UCSD-AML1 (cell line): Measurements from ENCODE around the gene GHRHR.

Source experiments
- DNase-seq: peaks from one replicate; lab custom pipeline; 2025; ENCODE audit not compliant: unreplicated experiment; lab: John Stamatoyannopoulos, UW

GHRHR gene

DNA sequence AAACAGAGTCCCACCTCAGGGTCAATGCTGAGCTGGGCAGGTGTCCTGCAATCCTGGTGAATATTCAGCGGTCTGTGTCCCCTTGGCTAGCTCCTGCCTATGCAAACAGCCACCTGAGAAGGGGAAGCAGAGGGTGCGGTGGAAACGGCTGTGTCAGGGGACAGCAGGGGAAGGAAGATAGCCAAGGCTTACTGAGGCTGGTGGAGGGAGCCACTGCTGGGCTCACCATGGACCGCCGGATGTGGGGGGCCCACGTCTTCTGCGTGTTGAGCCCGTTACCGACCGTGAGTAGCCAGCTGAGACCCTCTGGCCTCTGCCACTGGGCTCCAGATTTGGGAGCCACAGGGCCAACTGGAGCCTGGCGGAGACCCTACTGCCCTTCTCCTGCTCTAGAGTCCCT, at the start of gene GHRHR:
Gene GHRHR, plus strand, starts transcription at position 112 of the 400 bp plus-strand sequence. Its CDS starts 116 bp downstream, at position 228.
- no peak for DNase-seq

DNA sequence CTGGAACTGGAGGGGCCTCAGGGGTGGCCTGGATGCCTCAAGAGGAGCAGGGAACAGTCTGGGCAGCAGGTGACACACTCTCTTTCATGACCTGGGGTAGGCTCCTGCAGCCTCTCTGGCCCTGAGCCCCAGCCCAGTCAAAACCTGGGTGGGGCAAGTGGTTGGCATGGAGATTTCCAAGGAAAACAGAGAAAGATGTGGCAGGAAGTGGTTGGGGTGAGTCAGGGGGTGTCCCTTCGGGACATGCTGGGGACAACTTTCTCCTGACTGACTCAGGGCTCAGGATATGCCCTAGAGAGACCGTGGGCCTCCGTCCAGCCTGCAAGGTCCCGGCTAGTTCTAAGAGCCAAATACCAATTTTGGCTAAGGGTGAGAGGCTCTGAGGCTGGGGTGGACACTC, 49.2 kb upstream of the GHRHR start:
- no peak for DNase-seq

DNA sequence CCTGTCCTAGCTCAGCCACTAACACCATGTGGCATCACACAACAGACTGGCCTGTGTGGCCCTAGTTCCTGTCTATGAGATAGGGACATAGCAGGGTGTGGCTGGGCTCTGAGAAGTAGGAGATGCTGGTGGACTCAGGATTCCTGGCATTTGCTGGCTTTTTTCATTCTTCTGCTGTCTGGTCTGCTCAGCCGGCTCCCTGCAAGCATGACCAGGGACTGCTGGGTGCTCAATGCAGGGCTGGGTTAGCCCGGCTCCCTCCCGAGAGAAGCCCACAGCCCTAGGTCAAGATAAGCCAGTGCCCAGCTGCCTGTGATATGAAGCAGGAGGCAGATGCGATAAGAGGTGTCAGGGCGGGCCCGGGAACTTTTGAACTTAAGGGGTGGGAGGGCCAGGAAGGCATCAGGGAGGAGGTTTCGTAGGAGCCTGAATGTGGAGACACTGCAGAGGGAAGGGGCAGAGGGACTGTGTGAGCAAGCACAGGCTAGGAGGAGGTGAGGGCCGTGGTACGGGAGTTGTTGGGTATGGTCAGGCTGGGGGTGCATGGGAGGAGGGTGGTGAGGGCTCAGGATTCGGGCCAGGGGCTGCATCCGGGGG, 48.6 kb upstream of the GHRHR start:
- no peak for DNase-seq

DNA sequence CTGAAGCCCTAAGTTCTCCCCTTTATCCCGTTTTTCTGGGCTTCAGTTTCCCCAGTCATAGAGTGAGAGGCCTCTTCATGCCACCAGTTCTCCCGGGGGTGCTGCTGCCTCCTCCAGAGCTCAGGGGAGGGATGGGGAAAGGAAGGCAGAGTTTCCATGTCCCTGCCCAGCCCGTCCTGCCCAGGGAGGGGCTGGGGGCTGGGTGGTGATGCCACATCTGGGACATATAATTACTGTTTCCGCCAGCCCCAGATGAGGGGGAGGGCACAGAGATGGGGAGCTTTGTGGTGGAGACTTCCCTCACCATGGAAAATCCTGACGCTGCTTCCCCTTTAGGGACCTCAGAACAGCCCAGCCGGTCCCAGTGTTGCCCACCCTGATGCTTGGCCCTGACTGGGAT, 48.0 kb upstream of the GHRHR start:
- DNase-seq: peak; percentile 10

DNA sequence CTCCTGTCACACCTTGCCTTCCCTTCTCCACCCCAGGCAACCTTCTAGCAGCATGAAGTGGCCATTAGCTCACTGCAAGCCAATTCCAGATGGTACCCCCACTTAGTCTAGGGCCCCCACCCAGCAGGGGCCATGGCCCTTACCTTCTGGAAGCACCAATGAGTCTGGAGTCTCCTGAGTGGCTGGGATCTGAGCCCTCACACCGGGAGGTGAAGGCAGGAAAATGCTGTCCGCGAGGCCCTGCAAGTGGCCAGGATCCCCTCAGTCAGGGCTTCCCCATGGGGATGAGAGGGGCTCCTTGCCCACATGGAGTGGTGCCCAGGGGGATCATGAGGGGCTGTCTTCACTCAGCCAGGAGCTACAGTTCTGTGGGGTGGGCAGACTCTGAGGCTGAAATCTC, 47.5 kb upstream of the GHRHR start:
- DNase-seq: no peak

DNA sequence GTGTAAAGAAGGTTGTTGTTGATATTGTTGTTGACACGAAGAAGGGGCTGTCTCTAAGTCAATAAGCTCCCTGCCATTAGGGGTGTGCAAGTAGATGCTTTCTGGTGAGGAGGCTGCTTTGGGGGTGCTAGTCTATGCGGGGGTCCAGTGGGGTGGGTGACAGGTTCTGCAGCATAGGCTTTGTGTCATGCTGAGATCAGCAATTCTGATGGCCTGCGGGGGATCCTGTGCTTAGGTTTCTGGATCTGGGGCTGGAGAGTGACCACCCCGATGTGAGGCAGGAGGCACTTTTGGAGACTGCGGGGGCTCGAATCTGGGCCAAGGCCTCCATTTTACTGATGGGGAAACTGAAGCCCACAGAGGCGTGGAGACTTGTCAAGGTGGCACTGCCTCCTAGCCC, 47.0 kb upstream of the GHRHR start:
- no peak for DNase-seq

DNA sequence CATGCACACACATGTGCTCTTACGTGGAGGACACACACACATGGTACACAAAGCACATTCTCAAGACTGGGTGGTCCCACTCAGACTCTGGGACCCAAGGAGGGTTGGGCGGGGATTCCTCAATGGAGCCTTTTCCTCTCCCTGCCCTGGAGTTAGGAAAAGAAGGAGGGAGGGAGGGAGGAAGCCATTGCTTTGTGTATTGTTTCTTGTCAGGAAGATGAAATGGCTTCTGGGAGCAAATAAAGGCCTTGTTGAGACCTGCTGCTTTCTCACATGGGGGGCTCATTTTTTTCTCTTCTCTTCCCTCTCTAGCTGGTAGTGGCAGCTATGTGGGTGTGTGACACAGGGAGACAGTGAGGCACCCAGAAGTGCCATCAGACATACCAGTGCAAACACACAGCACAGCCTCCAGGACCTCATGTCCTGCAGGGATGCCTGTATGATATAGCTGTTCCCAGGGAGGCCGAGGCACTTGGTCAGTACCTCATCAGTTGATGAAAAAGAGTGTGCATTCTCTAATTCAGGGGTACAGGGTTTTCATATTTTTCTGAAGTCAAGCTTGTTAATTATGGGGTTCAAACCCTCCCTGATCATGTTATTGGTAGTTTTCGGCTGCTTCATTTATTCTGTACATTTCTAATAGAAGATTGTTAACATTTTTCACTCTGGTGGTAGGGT, 46.4 kb upstream of the GHRHR start:
- no peak for DNase-seq

DNA sequence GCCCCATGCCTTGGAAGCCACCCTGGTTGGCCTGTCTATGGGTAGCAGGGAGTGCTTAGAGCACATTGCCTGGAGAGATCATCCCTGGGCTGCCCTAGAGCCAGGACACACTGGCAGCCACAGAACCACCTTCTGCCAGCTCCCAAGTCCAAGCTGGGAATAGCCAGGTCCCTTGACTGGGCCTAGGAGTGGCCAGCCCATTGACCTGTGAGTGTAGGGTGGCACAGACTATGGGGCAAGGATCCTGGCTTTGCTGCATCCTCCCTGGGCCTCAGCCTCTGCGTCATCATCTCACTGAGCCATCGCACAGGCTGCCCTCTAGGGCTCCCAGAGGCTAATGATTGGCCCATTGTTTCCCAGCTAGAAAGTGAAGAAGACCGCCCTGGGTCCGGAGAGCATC, 45.1 kb upstream of the GHRHR start:
- DNase-seq: no peak

DNA sequence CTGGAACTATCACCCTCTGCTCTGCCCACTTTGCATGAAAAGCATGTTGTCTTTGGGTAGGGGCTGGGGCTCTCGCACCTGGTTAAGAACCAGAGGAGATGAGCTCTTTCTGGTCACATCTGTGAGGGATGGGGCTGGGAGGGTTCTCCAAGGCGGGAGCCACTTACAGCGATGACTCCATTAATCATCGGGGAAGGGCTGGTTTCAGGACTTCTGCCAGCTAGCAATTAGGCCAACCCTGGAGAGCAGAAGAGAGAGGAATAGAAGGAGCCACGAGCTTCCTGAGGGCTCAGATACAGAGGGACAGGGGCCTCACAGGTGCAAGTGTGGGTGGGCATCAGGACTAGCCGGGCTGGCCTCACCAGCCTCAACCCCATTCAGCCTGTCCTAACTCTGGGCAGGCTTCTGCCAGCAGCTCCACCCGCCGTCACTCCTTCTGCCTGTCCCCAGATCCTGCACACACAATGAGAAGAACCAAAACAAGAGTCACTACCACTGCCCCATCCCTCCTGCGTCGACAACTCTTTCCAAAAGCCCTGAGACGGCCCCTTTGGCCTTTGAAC, 43.7 kb upstream of the GHRHR start:
- DNase-seq: no peak

DNA sequence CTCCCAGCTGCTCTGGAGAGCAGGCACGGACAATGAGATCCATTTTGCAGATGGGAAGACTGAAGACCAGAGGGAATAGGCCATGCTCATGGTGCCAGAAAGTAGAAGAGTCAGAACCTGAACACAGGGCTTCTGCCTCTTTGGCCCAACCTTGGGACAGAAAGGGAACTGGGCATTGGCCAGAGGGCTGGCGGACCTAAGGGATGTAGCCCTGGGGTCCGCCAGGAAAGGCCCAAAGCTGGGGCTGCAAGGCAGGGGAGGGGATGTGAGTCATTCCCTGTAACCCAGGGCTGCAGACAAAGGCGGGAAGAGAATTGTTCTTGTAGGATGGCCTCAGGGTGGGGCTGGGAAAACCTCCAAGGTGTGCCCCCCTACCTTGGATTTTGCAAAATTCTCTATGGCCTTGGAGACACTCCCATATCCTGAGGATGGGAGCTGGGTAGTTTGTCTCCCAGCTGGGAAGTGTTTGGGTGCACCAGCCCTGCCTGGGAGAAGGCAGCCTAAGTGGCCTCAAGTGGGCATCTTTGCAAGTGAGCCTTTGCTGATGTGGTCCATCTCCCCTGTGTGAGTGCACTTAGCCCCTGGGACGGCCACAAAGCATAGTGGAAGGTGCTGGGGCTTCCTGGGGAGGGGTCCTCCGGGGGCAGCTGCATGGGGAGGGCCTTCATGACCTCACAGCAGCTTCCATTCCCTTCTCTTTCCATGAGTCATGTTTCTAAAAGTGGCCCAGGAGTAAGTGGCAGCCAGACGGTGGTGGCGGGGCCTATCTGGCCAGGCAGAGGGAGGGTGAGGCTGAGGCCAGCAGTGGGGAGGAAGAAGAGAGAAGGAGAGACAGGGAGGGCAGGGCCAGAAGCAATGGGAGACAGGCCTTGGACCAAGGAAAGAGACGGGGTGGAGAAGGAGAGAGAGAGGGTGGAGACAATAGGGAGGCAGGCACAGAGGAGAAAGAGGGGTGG, 42.9 kb upstream of the GHRHR start:
- no peak for DNase-seq

DNA sequence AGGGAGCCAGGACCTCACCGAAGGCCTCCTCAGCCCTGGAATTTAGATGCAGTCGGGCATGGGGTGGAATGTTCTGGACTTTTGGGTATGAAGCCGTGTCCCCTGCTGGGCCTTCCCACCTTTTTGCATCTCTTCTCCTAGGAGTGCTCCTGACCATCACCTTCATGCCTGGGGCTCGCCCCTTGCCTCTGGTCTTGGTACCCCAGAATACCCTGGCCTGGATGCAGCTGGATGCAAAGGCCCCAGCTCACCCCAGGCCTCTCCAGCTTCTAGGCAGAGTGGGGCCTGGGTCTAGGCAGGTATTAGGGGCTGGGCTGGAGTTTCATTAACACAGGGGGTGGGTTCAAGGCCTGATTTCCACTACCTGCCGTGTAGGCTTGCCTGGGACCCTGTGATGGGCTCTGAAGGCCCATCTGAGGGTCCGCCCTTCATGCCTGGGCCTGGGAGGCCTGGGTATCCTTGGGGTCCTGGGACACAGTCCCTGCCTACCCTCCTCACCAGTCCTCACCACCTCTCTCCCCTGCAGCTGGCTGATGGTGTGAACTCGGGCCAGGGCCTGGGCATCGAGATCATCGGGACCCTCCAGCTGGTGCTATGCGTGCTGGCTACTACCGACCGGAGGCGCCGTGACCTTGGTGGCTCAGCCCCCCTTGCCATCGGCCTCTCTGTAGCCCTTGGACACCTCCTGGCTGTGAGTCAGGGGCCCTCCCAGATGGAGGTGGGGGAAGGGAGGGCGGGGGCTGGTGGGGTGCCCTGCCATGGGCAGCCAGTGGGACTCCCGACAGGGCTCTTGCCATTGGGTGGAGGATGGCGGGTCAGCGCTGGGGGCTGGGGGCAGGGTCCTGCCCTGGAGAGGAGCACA, 42.0 kb upstream of the GHRHR start:
- no peak for DNase-seq

DNA sequence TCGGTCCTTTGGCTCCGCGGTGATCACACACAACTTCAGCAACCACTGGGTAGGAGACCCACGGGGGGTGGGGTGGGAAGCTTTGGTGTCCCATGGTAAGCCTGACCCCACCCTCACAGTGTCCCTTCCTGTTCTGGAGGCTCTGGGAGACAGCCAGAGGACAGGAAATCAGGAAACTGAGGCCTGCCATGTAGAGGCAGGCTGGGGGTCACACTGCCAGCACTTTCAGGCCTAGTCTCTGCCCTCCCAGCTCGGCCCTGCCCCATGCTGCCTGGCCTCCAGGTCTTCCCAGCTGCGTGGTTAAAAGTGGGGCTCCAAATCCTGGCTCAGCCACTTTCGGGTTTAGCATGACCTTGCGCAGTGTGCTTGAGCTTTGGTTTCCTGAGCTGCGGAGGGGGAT, 41.2 kb upstream of the GHRHR start:
- no peak for DNase-seq

DNA sequence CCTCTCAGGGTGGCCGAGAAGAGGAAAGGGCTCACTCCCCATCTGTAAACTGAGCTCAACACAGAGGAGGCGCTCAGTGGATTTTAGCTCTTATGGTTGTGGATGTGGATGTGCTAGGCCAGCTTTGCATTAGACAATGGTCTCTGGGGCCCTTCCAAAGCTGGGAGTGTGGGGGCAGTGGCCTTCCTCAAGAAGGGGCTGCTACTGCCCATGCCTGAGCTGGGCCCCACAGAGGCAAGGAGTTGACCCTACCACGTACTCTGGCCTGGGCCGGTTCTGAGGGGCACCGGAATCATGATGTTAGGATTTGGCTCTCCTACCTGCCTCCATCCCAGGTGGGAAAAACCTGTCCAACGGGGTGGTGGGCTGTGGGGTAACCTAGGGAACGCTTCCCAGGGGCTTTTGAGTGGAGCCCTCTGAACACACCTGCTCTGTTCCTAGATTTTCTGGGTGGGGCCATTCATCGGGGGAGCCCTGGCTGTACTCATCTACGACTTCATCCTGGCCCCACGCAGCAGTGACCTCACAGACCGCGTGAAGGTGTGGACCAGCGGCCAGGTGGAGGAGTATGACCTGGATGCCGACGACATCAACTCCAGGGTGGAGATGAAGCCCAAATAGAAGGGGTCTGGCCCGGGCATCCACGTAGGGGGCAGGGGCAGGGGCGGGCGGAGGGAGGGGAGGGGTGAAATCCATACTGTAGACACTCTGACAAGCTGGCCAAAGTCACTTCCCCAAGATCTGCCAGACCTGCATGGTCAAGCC, 40.6 kb upstream of the GHRHR start:
- no peak for DNase-seq

DNA sequence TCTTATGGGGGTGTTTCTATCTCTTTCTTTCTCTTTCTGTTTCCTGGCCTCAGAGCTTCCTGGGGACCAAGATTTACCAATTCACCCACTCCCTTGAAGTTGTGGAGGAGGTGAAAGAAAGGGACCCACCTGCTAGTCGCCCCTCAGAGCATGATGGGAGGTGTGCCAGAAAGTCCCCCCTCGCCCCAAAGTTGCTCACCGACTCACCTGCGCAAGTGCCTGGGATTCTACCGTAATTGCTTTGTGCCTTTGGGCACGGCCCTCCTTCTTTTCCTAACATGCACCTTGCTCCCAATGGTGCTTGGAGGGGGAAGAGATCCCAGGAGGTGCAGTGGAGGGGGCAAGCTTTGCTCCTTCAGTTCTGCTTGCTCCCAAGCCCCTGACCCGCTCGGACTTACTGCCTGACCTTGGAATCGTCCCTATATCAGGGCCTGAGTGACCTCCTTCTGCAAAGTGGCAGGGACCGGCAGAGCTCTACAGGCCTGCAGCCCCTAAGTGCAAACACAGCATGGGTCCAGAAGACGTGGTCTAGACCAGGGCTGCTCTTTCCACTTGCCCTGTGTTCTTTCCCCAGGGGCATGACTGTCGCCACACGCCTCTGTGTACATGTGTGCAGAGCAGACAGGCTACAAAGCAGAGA, 39.9 kb upstream of the GHRHR start:
- DNase-seq: no peak

DNA sequence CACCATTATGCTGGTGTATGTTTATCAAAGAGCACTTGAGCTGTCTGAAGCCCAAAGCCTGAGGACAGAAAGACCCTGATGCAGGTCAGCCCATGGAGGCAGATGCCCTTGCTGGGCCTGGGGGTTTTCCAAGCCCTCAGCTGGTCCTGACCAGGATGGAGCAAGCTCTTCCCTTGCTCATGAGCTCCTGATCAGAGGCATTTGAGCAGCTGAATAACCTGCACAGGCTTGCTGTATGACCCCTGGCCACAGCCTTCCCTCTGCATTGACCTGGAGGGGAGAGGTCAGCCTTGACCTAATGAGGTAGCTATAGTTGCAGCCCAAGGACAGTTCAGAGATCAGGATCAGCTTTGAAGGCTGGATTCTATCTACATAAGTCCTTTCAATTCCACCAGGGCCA, 39.1 kb upstream of the GHRHR start:
- DNase-seq: no peak

DNA sequence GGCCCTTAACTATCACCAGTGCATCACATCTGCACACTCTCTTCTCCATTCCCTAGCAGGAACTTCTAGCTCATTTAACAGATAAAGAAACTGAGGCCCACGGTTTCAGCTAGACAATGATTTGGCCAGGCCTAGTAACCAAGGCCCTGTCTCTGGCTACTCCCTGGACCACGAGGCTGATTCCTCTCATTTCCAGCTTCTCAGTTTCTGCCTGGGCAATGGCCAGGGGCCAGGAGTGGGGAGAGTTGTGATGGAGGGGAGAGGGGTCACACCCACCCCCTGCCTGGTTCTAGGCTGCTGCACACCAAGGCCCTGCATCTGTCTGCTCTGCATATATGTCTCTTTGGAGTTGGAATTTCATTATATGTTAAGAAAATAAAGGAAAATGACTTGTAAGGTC, 38.6 kb upstream of the GHRHR start:
- DNase-seq: no peak

DNA sequence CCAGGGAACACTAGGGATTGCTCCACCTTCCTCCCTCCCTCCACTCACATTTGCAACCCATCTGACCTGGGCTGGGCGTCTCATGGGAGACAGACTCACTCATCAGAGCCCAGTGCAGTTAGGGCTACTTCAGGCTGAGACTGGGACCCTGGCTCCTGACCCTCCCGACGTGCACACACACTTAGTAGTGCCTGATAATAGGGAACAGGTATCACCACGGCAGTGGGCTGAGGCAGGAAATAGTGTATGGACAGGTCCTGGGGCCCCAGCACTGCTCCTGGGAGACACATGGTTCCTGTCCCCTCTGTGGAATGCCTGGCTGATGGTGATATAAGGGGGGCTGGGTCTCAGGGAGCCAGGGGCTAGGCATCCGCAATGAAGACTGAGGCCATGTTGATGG, 37.8 kb upstream of the GHRHR start:
- no peak for DNase-seq

DNA sequence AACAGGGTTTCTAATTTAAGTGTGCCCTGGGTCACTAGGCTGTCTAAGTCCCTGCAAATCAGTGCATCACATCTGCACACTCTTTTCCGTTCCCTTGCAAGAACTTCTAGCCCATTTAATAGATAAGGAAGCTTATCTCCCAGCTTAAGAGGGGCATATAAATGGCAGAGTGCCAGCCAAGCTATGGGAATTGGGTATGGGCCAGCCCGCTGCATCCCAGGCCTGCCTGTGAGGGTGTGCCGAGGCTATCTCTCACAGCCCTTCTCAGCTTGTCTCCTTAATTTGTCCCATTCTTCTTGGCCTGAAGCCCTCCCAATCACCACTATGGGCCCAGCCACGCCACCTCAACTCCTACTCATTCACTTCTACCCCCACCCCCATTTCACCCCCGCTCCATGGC, 37.4 kb upstream of the GHRHR start:
- DNase-seq: no peak

DNA sequence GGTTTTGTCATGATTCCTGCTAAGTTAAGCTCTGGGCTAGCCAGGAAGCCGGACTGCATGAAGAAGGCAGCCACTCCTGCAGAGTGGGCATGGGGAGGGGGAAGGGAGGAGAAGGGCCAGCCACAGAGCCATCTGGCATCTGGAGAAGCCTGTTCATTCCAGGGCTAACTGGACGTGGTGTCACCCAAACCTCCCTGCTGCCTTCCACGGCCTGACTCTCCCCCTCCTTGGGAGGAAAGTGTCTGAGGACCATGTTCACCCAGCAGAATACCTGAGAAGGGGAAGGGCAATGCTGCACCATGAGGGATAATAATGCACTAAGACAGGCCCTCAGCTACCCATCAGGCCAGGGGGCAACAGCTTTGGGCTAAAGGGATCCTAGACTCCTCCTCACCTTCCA, 36.7 kb upstream of the GHRHR start:
- DNase-seq: no peak

DNA sequence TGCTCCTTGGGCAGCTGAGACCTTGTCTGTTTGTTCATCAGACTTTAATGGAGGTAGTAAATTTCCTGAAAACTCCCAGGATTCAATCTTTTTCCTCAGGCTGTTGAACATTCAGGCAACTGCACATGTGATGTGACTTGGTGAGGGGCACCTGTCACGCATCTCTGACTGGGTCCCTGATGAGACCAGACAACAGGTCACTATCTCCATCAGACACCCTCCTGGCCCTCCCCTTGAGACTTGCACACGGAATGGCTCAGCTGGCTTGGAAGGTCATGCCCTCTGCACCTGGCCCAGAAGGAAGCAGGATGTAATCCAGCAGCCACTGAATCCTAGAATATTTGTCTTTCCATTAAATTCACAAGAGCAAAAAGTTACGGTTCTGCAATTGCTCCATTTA, 36.2 kb upstream of the GHRHR start:
- DNase-seq: no peak
